Right lobe of liver (tissue), 4 donors: ENCODE data around the gene CSTF1.

ENCODE experiments used
- POLR2A ChIP-seq: fragments of 450-650 bp; IDR thresholded peaks from one replicate; pipeline ENCODE4 v1.6.1; 2017; ENCODE audit warnings: antibody characterized with exemption, mild to moderate bottlenecking
- TF ChIP-seq, protein P1 (sequence below), 4 donors: fragments of 200-600 bp in 3 of 4; fragments of 450-650 bp in 1 of 4; IDR thresholded peaks; one replicate each; pipeline versions ENCODE4 v1.5.1 to v1.8.0; 2016 to 2022; ENCODE audit warnings: antibody characterized with exemption in 4 of 4, mild to moderate bottlenecking in 2 of 4
- donor health status: DM: no; HTN: no; CAD: no.
- donor health status: DM: no; HTN: no; CAD: no.
- donor health status: DM: no; HTN: yes; CAD: no.

GRCh38 chr20:56418385-56418861 is 26.0 kb downstream of the CSTF1 start:
- TF ChIP-seq, protein P1, sequence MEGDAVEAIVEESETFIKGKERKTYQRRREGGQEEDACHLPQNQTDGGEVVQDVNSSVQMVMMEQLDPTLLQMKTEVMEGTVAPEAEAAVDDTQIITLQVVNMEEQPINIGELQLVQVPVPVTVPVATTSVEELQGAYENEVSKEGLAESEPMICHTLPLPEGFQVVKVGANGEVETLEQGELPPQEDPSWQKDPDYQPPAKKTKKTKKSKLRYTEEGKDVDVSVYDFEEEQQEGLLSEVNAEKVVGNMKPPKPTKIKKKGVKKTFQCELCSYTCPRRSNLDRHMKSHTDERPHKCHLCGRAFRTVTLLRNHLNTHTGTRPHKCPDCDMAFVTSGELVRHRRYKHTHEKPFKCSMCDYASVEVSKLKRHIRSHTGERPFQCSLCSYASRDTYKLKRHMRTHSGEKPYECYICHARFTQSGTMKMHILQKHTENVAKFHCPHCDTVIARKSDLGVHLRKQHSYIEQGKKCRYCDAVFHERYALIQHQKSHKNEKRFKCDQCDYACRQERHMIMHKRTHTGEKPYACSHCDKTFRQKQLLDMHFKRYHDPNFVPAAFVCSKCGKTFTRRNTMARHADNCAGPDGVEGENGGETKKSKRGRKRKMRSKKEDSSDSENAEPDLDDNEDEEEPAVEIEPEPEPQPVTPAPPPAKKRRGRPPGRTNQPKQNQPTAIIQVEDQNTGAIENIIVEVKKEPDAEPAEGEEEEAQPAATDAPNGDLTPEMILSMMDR (IDR thresholded peaks at IDR 0.05), result no peak
- TF ChIP-seq POLR2A, result no peak
